Measurements from ENCODE around the gene NSDHL.

The NSDHL gene

DNA sequence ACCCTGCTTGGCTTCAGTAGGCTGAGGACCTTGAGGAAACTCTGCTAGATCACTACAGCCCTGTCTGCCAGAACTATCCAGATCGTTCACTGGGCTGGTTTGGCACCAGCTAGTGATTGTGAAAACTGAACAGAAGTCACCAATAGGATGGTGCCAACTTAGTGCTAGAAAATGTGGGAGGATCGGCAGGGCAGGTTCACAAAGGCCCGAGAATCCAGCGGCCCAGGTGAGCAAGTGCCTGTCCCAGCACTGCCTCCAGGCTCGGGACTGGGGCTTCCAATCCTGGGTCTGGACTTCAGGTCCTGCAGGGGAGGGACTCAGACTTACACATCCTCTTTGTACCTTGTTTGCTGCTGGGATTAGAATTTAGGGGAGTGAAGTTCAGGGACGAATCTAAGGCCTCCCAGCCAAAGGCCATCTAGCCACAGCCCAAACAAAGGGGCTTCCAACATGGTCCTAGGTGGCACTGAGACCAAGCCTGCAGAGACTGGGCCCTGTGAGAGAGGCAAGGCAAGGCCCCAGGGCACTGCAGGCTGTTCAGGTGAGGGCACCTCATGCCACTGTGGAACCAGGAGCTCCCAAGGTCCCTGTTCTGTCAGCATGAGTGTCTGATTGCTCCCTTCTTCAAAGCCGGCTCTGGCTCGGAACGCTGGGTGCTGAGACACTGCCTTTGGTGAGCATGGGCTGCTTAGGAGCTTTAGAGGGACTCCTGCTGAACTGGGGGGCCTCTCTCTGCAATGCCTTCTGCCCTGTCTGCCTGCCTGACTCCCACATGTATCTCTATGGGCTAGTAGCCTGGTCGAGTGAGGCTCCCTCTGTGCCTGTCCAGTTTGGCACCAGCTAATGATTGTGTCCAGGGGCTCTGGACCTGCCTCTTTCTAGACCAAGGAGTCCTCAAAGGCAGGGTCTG, 46.3 kb downstream of the NSDHL start:
- TF ChIP-seq, protein P1, sequence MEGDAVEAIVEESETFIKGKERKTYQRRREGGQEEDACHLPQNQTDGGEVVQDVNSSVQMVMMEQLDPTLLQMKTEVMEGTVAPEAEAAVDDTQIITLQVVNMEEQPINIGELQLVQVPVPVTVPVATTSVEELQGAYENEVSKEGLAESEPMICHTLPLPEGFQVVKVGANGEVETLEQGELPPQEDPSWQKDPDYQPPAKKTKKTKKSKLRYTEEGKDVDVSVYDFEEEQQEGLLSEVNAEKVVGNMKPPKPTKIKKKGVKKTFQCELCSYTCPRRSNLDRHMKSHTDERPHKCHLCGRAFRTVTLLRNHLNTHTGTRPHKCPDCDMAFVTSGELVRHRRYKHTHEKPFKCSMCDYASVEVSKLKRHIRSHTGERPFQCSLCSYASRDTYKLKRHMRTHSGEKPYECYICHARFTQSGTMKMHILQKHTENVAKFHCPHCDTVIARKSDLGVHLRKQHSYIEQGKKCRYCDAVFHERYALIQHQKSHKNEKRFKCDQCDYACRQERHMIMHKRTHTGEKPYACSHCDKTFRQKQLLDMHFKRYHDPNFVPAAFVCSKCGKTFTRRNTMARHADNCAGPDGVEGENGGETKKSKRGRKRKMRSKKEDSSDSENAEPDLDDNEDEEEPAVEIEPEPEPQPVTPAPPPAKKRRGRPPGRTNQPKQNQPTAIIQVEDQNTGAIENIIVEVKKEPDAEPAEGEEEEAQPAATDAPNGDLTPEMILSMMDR (conservative IDR thresholded peaks at IDR 0.05; ENCODE audit: low read depth, low read length): no peak
- DNase-seq (ENCODE audit: low read depth): no peak
- H3K4me3 ChIP-seq (ENCODE audit: low read depth, low read length): no peak overlapping the region

DNA sequence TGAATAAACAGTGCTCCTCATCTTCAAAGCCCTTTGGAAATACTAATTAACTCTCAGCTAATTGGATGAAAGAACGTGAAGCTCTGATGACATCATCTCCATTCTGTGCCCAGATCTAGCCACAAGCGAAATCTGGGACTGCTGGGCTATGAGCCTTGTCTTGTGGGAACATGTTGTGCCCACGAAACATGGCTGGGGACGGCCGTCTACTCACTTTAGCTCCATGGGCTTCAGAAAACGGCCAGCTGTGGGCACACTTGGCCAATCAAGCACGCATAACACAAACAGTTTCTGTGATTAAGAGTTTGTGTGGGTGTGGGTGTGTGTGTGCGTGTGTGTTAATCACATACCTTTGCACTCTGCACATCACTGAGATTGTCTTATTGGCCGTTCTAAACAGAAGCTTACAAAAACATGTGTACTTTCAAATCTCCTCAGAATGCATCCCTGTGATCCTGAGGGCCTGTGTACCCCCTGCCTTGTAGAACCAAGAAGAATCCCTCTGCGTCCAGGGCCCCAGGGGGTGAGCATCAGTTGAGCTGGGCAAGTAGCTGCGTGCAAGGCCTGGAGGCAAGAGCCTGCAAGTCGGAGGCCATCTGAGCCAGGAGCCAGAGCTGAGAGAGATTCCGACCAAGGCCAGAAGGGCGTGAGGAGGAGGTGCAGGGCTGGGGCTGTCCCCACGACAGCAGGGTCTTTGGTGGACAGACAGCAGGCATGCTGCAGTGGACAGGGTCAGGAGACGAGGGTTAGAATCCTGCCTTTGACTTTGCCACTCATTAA, 48.3 kb downstream of the NSDHL start:
- no peak for DNase-seq (ENCODE audit: low read depth)
- H3K4me3 ChIP-seq (ENCODE audit: low read depth, low read length): no peak overlapping the region
- TF ChIP-seq, protein P1 (conservative IDR thresholded peaks at IDR 0.05; ENCODE audit: low read depth, low read length): no peak

DNA sequence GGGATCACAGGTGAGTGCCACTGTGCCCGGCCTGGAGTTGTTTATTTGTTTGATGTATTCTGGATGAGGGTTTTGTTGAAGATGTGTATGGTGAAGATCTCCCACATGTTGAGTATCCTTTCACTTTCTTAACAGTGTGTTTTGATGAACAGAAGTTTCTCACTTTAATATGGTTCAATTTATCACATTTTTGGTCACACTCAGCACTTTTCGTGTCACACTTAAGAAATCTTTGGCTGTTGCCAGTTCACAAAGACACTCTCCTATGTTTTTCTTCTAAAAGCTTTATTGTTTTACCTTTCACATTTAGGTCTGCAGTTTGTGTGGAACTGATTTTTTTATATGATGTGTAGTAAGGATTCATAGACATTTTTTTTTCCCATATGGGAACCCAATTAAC, 50.4 kb downstream of the NSDHL start:
- DNase-seq (ENCODE audit: low read depth): no peak
- TF ChIP-seq, protein P1 (conservative IDR thresholded peaks at IDR 0.05; ENCODE audit: low read depth, low read length): no peak
- H3K4me3 ChIP-seq (ENCODE audit: low read depth, low read length): no peak overlapping the region

DNA sequence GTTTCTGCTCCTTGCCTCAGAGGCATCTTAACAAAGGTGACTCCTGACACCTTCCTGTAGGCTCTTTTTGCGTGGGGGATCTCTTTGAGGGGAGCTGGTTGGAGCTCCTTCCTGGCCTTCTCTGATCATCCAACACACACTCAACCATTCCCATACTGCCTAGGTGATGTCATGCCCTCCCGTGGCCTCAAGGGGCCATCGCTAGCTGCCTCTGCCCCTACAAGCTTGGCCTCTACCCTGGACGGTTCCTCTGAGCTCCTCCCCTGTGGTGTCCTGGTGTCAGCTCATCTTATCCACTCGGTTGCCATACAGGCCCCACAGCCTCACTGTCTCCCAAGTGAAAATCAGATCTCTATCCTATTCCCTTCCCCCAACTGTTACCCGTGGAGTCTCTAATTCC, 53.3 kb downstream of the NSDHL start:
- DNase-seq (ENCODE audit: low read depth): no peak

DNA sequence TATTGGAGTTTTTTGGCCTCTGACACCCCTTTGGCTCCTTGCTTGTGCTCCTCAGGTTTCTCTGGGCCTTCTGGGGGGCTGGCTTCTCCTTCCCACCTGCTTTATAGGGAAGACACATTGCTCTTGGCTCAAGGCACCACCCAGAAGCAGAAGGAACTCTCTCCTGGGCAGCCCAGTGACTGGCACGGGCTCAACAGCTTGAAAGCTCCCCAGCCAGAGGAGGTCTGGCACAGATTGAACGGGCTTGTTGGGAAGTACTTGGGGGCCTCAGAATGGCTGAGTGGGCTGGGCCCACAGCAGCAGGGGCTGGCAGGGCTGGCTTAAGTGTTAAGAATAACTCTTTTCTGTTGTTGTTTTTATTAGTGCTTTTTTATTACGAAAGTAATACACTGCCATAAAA, 55.9 kb downstream of the NSDHL start:
- TF ChIP-seq, protein P1 (conservative IDR thresholded peaks at IDR 0.05; ENCODE audit: low read depth, low read length): no peak
- no peak overlapping the region for H3K4me3 ChIP-seq (ENCODE audit: low read depth, low read length)
- no peak for DNase-seq (ENCODE audit: low read depth)

More for the DNA sequence above, 53.3 kb downstream of the NSDHL start:
- TF ChIP-seq, protein P1 (conservative IDR thresholded peaks at IDR 0.05; ENCODE audit: low read depth, low read length): no peak
- no peak overlapping the region for H3K4me3 ChIP-seq (ENCODE audit: low read depth, low read length)

DNA sequence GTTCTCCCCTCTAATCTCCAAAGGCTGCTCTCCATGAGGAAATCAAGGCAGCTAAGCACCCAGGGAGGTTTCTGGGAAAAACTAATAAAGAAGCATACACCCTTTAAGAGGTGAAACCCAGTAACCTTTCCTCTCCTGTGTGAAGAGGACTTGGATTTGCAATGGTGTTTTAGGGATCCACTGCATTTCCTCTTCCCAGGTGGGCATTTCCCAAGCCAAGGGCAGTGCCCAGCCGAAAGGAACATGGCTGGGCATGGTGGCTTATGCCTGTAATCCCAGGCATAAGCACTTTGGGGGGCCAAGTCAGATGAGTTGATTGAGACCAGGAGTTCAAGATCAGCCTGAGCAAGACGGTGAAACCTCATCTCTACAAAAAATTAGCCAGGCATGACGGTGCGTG, 61.6 kb downstream of the NSDHL start:
- TF ChIP-seq, protein P1 (conservative IDR thresholded peaks at IDR 0.05; ENCODE audit: low read depth, low read length): no peak
- no peak for DNase-seq (ENCODE audit: low read depth)
- no peak overlapping the region for H3K4me3 ChIP-seq (ENCODE audit: low read depth, low read length)
